GM20431 (cell line): Measurements from ENCODE around the gene PARS2.

ENCODE experiments used
- in situ Hi-C: fragments of 300-500 bp; cut with MseI, MboI; formaldehyde crosslinking; loops from one replicate; pipeline ENCODE4 v1.15.0; 2020; ENCODE audit warnings: low sequenced_read_pairs; ENCODE audit not compliant: unreplicated experiment

PARS2 gene

GRCh38 chr1:54744696-54745095 is 19.6 kb downstream of the PARS2 start:
- in situ Hi-C loops, result no loop called here

- in situ Hi-C loops, result no loop called here
Observed at GRCh38 chr1:54743416-54744226, 20.7 kb downstream of the PARS2 start.

GRCh38 chr1:54742282-54742681 is 22.0 kb downstream of the PARS2 start:
- in situ Hi-C loops, result no loop called here

- in situ Hi-C loops, result no loop called here
Observed at GRCh38 chr1:54741531-54741930, 22.8 kb downstream of the PARS2 start.

- in situ Hi-C loops, result no loop called here
Observed at GRCh38 chr1:54738244-54738643, 26.1 kb downstream of the PARS2 start.

- in situ Hi-C loops, result no loop called here
Observed at GRCh38 chr1:54736685-54737084, 27.6 kb downstream of the PARS2 start.

GRCh38 chr1:54728027-54728426 is 36.3 kb downstream of the PARS2 start:
- in situ Hi-C loops, result no loop called here

- in situ Hi-C loops, result no loop called here
Observed at GRCh38 chr1:54724771-54725170, 39.6 kb downstream of the PARS2 start.

GRCh38 chr1:54723985-54724384 is 40.3 kb downstream of the PARS2 start:
- in situ Hi-C loops, result no loop called here

GRCh38 chr1:54721719-54722118 is 42.6 kb downstream of the PARS2 start:
- in situ Hi-C loops, result no loop called here

GRCh38 chr1:54716299-54717047 is 47.9 kb downstream of the PARS2 start:
- in situ Hi-C loops, result no loop called here

- in situ Hi-C loops, result no loop called here
Observed at GRCh38 chr1:54715493-54716298, 48.6 kb downstream of the PARS2 start, which contains the start of gene TTC4. TTC4 (plus strand) TSS chr1:54715861; CDS start chr1:54715909, 48 bp downstream.

GRCh38 chr1:54714881-54715492 is 49.3 kb downstream of the PARS2 start:
- in situ Hi-C loops, result no loop called here

- in situ Hi-C loops, result no loop called here
Observed at GRCh38 chr1:54711536-54711935, 52.8 kb downstream of the PARS2 start.

- in situ Hi-C loops, result no loop called here
Observed at GRCh38 chr1:54710841-54711240, 53.5 kb downstream of the PARS2 start.

GRCh38 chr1:54710434-54710833 is 53.9 kb downstream of the PARS2 start:
- in situ Hi-C loops, result no loop called here

- in situ Hi-C loops, result no loop called here
Observed at GRCh38 chr1:54709547-54710292, 54.6 kb downstream of the PARS2 start.

- in situ Hi-C loops, result no loop called here
Observed at GRCh38 chr1:54708385-54708784, 55.9 kb downstream of the PARS2 start.
